GM12874 (cell line): Measurements from ENCODE around the gene KRTAP29-1.

ENCODE experiments used
- TF ChIP-seq, protein P1 (sequence below): IDR thresholded peaks from 2 replicates; pipeline ENCODE4 v1.5.1; 2011; ENCODE audit warnings: low read depth, mild to moderate bottlenecking, control low read depth, low read length, moderate library complexity; ENCODE audit not compliant: insufficient read depth

The KRTAP29-1 gene

DNA sequence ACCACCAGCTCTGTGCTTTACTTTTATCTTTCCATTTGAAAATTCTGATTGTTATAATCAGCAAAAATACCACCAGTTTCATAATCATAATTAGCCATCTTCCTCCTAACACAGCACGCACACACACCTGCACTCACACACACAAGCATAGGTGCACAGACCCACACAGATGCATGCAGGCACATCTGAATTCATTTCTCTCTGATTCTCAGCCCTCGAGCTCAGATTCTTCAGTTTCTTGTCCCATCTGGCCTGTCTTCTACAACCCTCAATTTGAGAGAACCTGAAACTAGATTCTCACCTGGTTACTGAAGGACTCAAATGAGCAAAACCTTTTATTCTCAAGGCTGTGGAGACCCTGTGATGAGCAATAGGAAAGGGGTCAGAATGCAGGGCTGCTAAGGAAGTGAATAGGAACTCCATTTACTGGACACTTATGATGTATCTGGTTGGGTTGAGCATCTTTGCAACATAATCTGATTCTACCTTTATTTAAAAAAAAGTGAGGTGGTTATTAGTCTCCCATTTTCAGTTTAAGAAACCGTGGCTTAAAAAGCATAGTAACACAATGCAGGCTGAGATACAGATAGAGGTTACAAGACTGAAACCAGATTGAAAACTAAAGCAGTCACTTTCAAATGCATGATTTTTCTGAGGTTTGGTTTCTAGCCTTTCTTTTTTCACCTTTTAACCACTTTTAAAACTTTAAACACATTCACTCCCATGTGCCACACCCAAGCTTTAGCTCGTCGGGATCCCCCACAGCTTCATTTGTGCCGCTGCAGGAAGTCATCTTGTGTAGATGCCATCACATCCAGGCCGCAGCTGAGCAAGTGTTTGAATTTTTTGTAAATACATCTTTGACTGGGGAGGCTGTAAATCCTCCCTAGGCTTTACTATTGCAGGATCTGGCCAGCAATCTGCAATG, 38.5 kb upstream of the KRTAP29-1 start:
- TF ChIP-seq, protein P1, sequence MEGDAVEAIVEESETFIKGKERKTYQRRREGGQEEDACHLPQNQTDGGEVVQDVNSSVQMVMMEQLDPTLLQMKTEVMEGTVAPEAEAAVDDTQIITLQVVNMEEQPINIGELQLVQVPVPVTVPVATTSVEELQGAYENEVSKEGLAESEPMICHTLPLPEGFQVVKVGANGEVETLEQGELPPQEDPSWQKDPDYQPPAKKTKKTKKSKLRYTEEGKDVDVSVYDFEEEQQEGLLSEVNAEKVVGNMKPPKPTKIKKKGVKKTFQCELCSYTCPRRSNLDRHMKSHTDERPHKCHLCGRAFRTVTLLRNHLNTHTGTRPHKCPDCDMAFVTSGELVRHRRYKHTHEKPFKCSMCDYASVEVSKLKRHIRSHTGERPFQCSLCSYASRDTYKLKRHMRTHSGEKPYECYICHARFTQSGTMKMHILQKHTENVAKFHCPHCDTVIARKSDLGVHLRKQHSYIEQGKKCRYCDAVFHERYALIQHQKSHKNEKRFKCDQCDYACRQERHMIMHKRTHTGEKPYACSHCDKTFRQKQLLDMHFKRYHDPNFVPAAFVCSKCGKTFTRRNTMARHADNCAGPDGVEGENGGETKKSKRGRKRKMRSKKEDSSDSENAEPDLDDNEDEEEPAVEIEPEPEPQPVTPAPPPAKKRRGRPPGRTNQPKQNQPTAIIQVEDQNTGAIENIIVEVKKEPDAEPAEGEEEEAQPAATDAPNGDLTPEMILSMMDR, result no peak

DNA sequence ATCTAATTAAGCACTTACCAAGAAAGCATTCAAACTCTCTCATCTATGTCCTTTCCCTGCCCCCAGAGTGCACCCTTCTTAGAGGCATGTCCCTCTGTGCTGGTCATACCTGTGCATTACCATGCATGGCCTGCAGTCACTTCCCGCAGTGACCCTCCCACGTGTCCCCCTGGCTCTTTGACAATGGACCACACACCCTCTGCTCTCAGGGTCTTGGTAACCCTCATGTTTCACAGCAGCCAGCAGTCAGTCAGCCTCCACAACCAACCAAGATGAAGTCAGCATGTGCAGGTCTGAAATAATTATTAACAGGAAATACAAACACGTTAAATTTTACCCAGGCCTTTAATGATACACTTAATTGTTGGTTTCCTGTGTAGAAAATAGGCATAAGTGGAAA, 37.8 kb upstream of the KRTAP29-1 start:
- TF ChIP-seq, protein P1, result no peak

DNA sequence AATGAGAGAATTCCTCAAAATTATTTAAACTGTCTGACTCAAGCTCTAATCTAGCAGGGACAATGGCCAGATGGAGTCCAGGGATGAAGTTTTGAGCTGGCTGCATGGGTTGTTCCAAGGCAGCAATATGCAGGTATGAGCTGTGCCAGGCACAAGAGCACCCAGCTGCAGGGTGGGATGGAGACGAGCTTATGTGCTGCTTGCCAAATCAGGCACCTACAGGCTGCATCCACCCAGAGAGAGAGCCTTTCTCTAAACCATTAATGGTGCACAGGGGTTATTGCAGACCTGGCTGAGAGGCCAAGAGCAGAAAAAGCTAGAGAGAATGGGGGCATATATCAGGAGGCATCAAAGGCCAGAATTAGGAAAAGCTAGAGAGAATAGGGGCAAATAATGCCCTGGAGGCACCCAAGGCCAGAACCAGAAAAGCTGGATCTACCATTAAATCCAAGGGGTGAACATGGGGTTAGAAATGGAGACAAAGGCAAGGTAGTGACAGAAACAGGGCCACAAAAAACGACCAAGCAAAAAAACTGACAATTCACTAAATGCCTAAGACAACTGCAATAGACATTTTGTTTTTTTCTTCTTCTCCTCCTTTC, 37.0 kb upstream of the KRTAP29-1 start:
- TF ChIP-seq, protein P1, result no peak

DNA sequence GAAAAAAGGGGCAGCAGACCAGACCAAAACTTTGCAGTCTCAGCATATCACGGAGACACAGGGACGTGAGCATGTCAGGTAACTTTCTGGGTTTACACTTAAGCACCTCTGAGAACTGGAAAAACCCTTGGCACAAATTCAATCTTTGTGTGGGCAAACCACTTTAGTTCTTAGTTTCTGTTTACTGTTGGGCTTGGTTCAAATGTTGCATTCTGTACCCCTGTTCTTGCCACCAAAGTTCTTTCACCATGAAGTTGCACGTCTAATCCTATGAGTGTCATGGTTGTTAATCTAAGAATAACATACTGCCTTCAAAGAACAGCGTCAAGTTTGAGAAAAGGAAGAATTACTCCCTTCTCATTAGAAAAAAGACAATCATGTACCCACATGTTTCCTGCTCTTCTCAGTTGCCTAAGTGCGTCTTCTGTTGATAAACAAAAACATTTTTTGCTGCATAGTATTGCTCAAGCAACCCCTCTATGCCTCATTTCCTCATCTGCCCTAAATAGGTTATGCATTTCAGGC, 36.4 kb upstream of the KRTAP29-1 start:
- TF ChIP-seq, protein P1, result no peak

DNA sequence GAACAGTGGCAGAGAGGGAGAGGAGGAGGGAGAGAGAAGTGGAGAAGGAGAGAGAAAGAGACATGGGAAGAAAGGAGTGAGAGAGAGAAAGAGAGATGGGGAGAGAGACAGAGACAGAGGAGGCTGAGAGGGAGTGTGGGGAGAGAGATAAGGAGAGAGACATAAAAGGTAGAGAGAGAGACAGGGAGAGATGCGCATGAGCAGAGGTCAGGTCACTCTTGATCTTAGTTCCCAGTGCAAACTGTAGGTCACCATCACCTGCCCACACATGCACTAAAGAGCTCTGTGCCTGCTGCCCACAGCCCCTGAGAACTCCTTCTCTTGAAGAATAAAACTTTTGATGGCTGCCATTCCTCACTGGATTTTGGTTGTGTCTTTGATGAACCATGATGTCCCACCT, 33.1 kb upstream of the KRTAP29-1 start:
- TF ChIP-seq, protein P1, result no peak

DNA sequence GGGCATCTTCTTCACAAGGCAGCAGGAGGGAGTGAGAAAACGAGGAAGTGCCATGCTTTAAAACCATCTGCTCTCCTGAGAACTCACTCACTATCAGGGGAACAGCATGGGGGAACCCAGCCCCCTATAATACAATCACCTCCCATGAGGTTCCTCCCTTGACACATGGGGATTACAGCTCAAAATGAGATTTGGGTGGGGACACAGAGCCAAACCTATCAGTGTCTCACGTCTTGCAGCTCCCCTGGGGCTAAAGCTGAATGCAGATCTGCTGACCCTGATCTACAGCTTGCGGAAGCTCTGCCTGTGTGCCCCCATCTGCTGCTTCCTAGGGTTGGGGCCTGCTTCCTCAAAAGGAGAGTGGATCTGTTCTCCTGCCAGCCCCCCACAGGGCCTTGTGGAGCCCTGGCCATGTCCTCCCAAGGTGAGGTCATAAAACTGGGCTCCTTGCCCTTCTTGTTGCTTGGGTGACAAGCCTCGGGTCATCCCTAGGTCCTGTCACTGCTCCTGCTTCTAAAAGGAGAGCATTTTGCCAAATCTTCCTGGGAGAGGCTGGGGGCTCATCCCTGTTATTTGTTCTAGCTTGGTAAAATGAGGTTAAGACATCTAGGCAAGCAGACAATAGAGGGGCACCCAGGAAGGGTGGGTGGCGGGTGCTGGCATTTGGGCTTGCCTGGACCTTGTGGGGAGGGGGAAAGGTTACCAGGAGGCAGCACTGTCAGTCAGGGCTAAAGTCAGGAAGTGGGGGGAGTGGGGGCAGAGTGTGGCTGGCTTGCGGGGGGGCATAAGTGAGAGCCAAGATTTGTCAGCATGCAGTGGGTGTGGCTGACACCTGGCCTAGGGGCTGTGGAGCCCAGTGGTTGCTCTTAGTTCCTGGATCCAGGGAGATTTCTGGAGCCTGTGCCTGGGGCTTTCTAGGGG, 32.0 kb upstream of the KRTAP29-1 start:
- TF ChIP-seq, protein P1, result no peak
